Esophagus muscularis mucosa (tissue), 4 donors: ENCODE data around the gene VRK3.

ENCODE experiments used
- CTCF ChIP-seq, 3 experiments: fragments of 200-600 bp in 2 of 3; fragments of 450-650 bp in 1 of 3; sonication (generic) in 2 of 3; IDR thresholded peaks; one replicate each; pipeline ENCODE4 v1.5.1; 2017 to 2019; ENCODE audit warnings: antibody characterized with exemption in 3 of 3, mild to moderate bottlenecking in 2 of 3, moderate library complexity in 1 of 3
- EP300 ChIP-seq: sonication (generic); formaldehyde crosslinking; IDR thresholded peaks from one replicate; pipeline ENCODE4 v1.6.1; 2017; ENCODE audit warnings: antibody characterized with exemption
- POLR2A ChIP-seq: fragments of 450-650 bp; IDR thresholded peaks from one replicate; pipeline ENCODE4 v1.6.1; 2017; ENCODE audit warnings: antibody characterized with exemption, moderate library complexity, mild to moderate bottlenecking, low read depth

- no peak for TF ChIP-seq CTCF (IDR thresholded peaks at IDR 0.05)
- TF ChIP-seq EP300 = no peak
- no peak for TF ChIP-seq POLR2A
Measured at GRCh38 chr19:50059045-50059444, 33.9 kb upstream of the VRK3 start.
